IMR-90 (cell line): ENCODE measurements around the gene FMOD. TPM values are rescaled to one million over a fixed set of nuclear protein-coding genes. Genes with fewer than 3 reads are reported as not detected.

Experiments used
- ATAC-seq: fragments of 200-7000 bp; cut with Tn5 transposase; 2 replicates; pipeline ENCODE4 v1.9.1; 2020; ENCODE audit warnings: low read depth, mild to moderate bottlenecking, moderate library complexity
- BruUV-seq: library from RNA; stranded (reverse); fragments of 400-500 nt; replicated peaks from 2 replicates; lab custom pipeline; 2021; lab: Mats Ljungman, UMichigan
- CTCF ChIA-PET: fragments of 300-600 bp; formaldehyde crosslinking; extraction: SDS; loops from one replicate; lab custom pipeline; 2021; ENCODE audit warnings: antibody characterized with exemption; lab: Yijun Ruan, JAX
- POLR2A ChIA-PET: fragments of 300-600 bp; sonication (Branson Sonifier 250); formaldehyde crosslinking; loops from one replicate; lab custom pipeline; 2022; ENCODE audit warnings: antibody characterized with exemption; ENCODE audit not compliant: unreplicated experiment; lab: Charles Lee
- DNase-seq: peaks from one replicate; pipeline ENCODE4 v3.0.0; 2013
- H2AFZ ChIP-seq: replicated peaks from 2 replicates; pipeline ENCODE3; 2013; ENCODE audit warnings: low read length, mild to moderate bottlenecking; ENCODE audit not compliant: poor library complexity
- H2AK5ac ChIP-seq: 2 replicates; pipeline ENCODE4 v1.6.1; 2013; ENCODE audit warnings: low read depth, low read length, inconsistent platforms
- H2AK9ac ChIP-seq: replicated peaks from 2 replicates; pipeline ENCODE3; 2013; ENCODE audit warnings: mild to moderate bottlenecking, low read depth, low read length, moderate library complexity; ENCODE audit not compliant: poor library complexity
- H2BK120ac ChIP-seq: 2 replicates; pipeline ENCODE4 v1.6.1; 2013; ENCODE audit warnings: low read depth, low read length, inconsistent platforms
- H2BK15ac ChIP-seq: 3 replicates; pipeline ENCODE4 v1.6.1; 2013; ENCODE audit warnings: low read depth, low read length, inconsistent platforms
- H2BK20ac ChIP-seq: 2 replicates; pipeline ENCODE4 v1.6.1; 2013; ENCODE audit warnings: low read depth, mild to moderate bottlenecking, inconsistent platforms, low read length, moderate library complexity
- H2BK5ac ChIP-seq: 2 replicates; pipeline ENCODE4 v1.6.1; 2013; ENCODE audit warnings: mild to moderate bottlenecking, low read depth, low read length, inconsistent platforms; ENCODE audit not compliant: poor library complexity, severe bottlenecking
- H3K14ac ChIP-seq: replicated peaks from 2 replicates; pipeline ENCODE4 v1.6.1; 2013; ENCODE audit warnings: low read depth, low read length, inconsistent platforms
- H3K18ac ChIP-seq: 2 replicates; pipeline ENCODE4 v1.6.1; 2013; ENCODE audit warnings: low read depth, low read length, control low read depth
- H3K23ac ChIP-seq: 2 replicates; pipeline ENCODE4 v1.6.1; 2013; ENCODE audit warnings: low read depth, low read length, inconsistent platforms
- H3K27ac ChIP-seq: 2 replicates; pipeline ENCODE4 v1.5.1; 2013; ENCODE audit warnings: mild to moderate bottlenecking, control low read depth, low read length; ENCODE audit not compliant: insufficient read depth
- H3K27me3 ChIP-seq: 2 replicates; pipeline ENCODE4 v1.6.1; 2013; ENCODE audit warnings: low read length; ENCODE audit not compliant: control insufficient read depth, insufficient read depth
- H3K36me3 ChIP-seq: 2 replicates; pipeline ENCODE4 v1.6.1; 2013; ENCODE audit warnings: low read length, mixed read lengths; ENCODE audit not compliant: control insufficient read depth, insufficient read depth
- H3K4ac ChIP-seq: 2 replicates; pipeline ENCODE4 v1.6.1; 2013; ENCODE audit warnings: low read depth, low read length, inconsistent platforms
- H3K4me1 ChIP-seq: 2 replicates; pipeline ENCODE4 v1.6.1; 2013; ENCODE audit warnings: low read length, mixed read lengths; ENCODE audit not compliant: control insufficient read depth, insufficient read depth
- H3K4me2 ChIP-seq: 2 replicates; pipeline ENCODE4 v1.6.1; 2013; ENCODE audit warnings: low read depth, mild to moderate bottlenecking, control low read depth, low read length, moderate library complexity
- H3K4me3 ChIP-seq: 2 replicates; pipeline ENCODE4 v1.5.1; 2013; ENCODE audit warnings: low read depth, mild to moderate bottlenecking, control low read depth, low read length, moderate library complexity; ENCODE audit not compliant: insufficient read depth
- H3K56ac ChIP-seq: 2 replicates; pipeline ENCODE4 v1.6.1; 2013; ENCODE audit warnings: low read length, inconsistent platforms; ENCODE audit not compliant: insufficient read depth; ENCODE audit errors: extremely low read depth
- H3K79me1 ChIP-seq, 2 experiments: 2 replicates each; pipeline ENCODE4 v1.6.1; 2013; ENCODE audit warnings: low read length in 2 of 2, inconsistent platforms in 1 of 2, low read depth in 1 of 2
- H3K9ac ChIP-seq: 2 replicates; pipeline ENCODE4 v1.6.1; 2013; ENCODE audit warnings: low read depth, low read length, control low read depth
- H3K9me1 ChIP-seq: 2 replicates; pipeline ENCODE4 v1.6.1; 2013; ENCODE audit warnings: low read length, inconsistent platforms; ENCODE audit not compliant: insufficient read depth
- H3K9me3 ChIP-seq: 2 replicates; pipeline ENCODE4 v1.6.1; 2013; ENCODE audit warnings: low read length; ENCODE audit not compliant: control insufficient read depth, insufficient read depth
- H4K20me1 ChIP-seq: 2 replicates; pipeline ENCODE4 v1.6.1; 2013; ENCODE audit warnings: low read length, inconsistent platforms; ENCODE audit not compliant: insufficient read depth
- H4K5ac ChIP-seq: 2 replicates; pipeline ENCODE4 v1.6.1; 2013; ENCODE audit warnings: mild to moderate bottlenecking, low read depth, low read length, control low read depth
- H4K8ac ChIP-seq, 2 experiments: 2 replicates each; pipeline ENCODE4 v1.6.1; 2013; ENCODE audit warnings: low read depth in 2 of 2, low read length in 2 of 2, control low read depth in 1 of 2, inconsistent platforms in 1 of 2
- H4K91ac ChIP-seq: 2 replicates; pipeline ENCODE4 v1.6.1; 2013; ENCODE audit warnings: low read depth, low read length, inconsistent platforms; ENCODE audit not compliant: insufficient read depth
- BHLHE40 ChIP-seq: fragments of 150-350 bp; IDR thresholded peaks from 2 replicates; pipeline ENCODE4 v1.6.1; 2016; ENCODE audit warnings: mild to moderate bottlenecking, low read depth, low read length
- CEBPB ChIP-seq: IDR thresholded peaks from 2 replicates; pipeline ENCODE4 v1.6.1; 2012; ENCODE audit warnings: low read depth, low read length, improper control_type of control experiment
- CHD1 ChIP-seq: IDR thresholded peaks from 2 replicates; pipeline ENCODE4 v1.6.1; 2012; ENCODE audit warnings: low read depth, low read length, improper control_type of control experiment
- CTCF ChIP-seq: conservative IDR thresholded peaks from 2 replicates; pipeline ENCODE4 v1.5.1; 2012; ENCODE audit warnings: mild to moderate bottlenecking, low read depth, low read length, improper control_type of control experiment
- FOS ChIP-seq: fragments of 150-350 bp; IDR thresholded peaks from 2 replicates; pipeline ENCODE4 v1.6.1; 2016; ENCODE audit warnings: low read depth, low read length
- MAFK ChIP-seq: IDR thresholded peaks from 2 replicates; pipeline ENCODE4 v1.6.1; 2012; ENCODE audit warnings: low read depth, low read length, improper control_type of control experiment
- MAZ ChIP-seq: IDR thresholded peaks from 2 replicates; pipeline ENCODE4 v1.6.1; 2012; ENCODE audit warnings: low read depth, mild to moderate bottlenecking, low read length, improper control_type of control experiment, moderate library complexity, borderline replicate concordance
- MXI1 ChIP-seq: IDR thresholded peaks from 2 replicates; pipeline ENCODE4 v1.6.1; 2012; ENCODE audit warnings: low read depth, mild to moderate bottlenecking, low read length, moderate library complexity, borderline replicate concordance
- NFE2L2 ChIP-seq: fragments of 150-350 bp; IDR thresholded peaks from 2 replicates; pipeline ENCODE4 v1.6.1; 2016; ENCODE audit warnings: low read depth, mild to moderate bottlenecking, low read length
- POLR2A ChIP-seq: IDR thresholded peaks from 2 replicates; pipeline ENCODE4 v1.6.1; 2012; ENCODE audit warnings: mild to moderate bottlenecking, low read depth, low read length
- RAD21 ChIP-seq: IDR thresholded peaks from 2 replicates; pipeline ENCODE4 v1.6.1; 2012; ENCODE audit warnings: low read length, improper control_type of control experiment
- RCOR1 ChIP-seq: IDR thresholded peaks from 2 replicates; pipeline ENCODE4 v1.6.1; 2012; ENCODE audit warnings: mild to moderate bottlenecking, low read length, improper control_type of control experiment; ENCODE audit not compliant: insufficient replicate concordance
- RFX5 ChIP-seq: IDR thresholded peaks from 2 replicates; pipeline ENCODE4 v1.8.0; 2012; ENCODE audit warnings: low read depth, mild to moderate bottlenecking, low read length, moderate library complexity
- SMC3 ChIP-seq: fragments of 150-350 bp; IDR thresholded peaks from 2 replicates; pipeline ENCODE4 v1.6.1; 2016; ENCODE audit warnings: low read depth, mild to moderate bottlenecking, antibody characterized with exemption, low read length, moderate library complexity
- USF2 ChIP-seq: fragments of 150-350 bp; IDR thresholded peaks from 2 replicates; pipeline ENCODE4 v1.6.1; 2017; ENCODE audit warnings: mild to moderate bottlenecking, antibody characterized with exemption, low read length, low read depth
- WGBS, 2 experiments: methylation state at CpG; one replicate each; pipeline versions ENCODE4 v1.1.5 to v1.1.7; 2013; ENCODE audit warnings: missing lambda C conversion rate in 2 of 2; ENCODE audit not compliant: insufficient read length in 1 of 2; ENCODE audit errors: extremely low coverage in 2 of 2; 5-methylcytosine and 5-hydroxymethylcytosine counted together
- dilution Hi-C: fragments of 300-500 bp; cut with HindIII; formaldehyde crosslinking; loops from one replicate; pipeline ENCODE4 v1.14.3; 2018; ENCODE audit warnings: low sequenced_read_pairs; ENCODE audit not compliant: unreplicated experiment
- in situ Hi-C: fragments of 300-500 bp; cut with MboI; formaldehyde crosslinking; loops from 3 replicates; pipeline ENCODE4 v1.14.3; 2019; ENCODE audit warnings: low sequenced_read_pairs, inconsistent platforms, mixed read lengths
- intact Hi-C: fragments of 100-400 bp; cut with micrococcal nuclease; formaldehyde crosslinking; loops from 2 replicates; pipeline ENCODE4 v1.10.0; 2022
- polyA plus RNA-seq, 3 experiments: library from polyadenylated mRNA; depleted of rRNA; stranded (reverse); fragments of >200 nt; gene quantifications; 2 replicates each; pipeline ENCODE4 v1.2.3, GENCODE V29; 2012; ENCODE audit warnings: low replicate concordance in 1 of 3
- total RNA-seq: library from RNA; depleted of rRNA; stranded (reverse); fragments of >200 nt; gene quantifications from 2 replicates; pipeline ENCODE4 v1.2.3, GENCODE V29; 2012
- TF ChIP-seq, protein P1 (sequence below): fragments of 150-350 bp; IDR thresholded peaks from 2 replicates; pipeline ENCODE4 v1.6.1; 2016; ENCODE audit warnings: low read depth, mild to moderate bottlenecking, low read length, moderate library complexity, borderline replicate concordance

Gene FMOD
- total and polyA plus RNA-seq, 2 of the 4 experiments (the other 2 are of a cell fraction): 0.18 to 2.7 TPM

DNA sequence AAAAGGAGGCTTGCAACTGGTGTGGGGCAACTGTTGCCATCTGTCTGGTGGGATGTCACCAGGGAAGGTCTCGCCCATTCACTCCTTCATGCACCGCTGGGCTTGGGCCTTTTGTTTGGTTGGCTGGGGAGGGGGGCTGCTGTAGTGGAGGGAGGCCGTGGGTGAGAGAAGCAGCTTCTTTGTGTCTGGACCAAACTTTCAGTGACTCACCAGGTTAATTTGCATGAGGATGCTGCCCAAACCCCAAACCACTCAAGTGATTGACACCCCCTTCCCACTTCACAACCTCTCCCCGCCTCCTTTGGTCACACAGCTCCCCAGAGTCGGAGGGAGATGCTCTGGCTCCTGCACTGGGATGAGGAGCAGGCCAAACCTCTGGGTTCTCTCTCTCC, 25.9 kb downstream of the FMOD start:
- no peak overlapping the region for H2AK5ac ChIP-seq
- dilution Hi-C loops: no loop called here
- no CpG with 5 or more reads among the region's 5 CpGs for WGBS, 2 experiments

More for the DNA sequence above, 25.9 kb downstream of the FMOD start:
- TF ChIP-seq RCOR1: no peak
- TF ChIP-seq MAFK: no peak
- TF ChIP-seq FOS: no peak
- TF ChIP-seq, protein P1, sequence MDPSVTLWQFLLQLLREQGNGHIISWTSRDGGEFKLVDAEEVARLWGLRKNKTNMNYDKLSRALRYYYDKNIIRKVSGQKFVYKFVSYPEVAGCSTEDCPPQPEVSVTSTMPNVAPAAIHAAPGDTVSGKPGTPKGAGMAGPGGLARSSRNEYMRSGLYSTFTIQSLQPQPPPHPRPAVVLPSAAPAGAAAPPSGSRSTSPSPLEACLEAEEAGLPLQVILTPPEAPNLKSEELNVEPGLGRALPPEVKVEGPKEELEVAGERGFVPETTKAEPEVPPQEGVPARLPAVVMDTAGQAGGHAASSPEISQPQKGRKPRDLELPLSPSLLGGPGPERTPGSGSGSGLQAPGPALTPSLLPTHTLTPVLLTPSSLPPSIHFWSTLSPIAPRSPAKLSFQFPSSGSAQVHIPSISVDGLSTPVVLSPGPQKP: no peak
- no peak for TF ChIP-seq MAZ
- TF ChIP-seq BHLHE40: no peak
- TF ChIP-seq SMC3: no peak
- no peak for TF ChIP-seq RFX5
- no peak for TF ChIP-seq USF2
- TF ChIP-seq CHD1: no peak
- no peak for TF ChIP-seq CEBPB
- no peak for TF ChIP-seq RAD21
- no peak for TF ChIP-seq MXI1
- no peak for TF ChIP-seq CTCF
- TF ChIP-seq POLR2A: no peak
- no peak for TF ChIP-seq NFE2L2
- Histone ChIP-seq H2BK15ac (no peak overlapping the region), H2BK120ac (no peak overlapping the region), H3K4me2 (no peak overlapping the region; the same call in 1 of the 2 replicates), H3K9me3 (no peaks in the 10 kb centered on the region), H3K36me3 (no peaks in the 10 kb centered on the region), H3K18ac (no peak overlapping the region), H3K79me1 (no peaks in the 10 kb centered on the region), H3K4ac (no peak overlapping the region), H3K14ac (no peak overlapping the region), H3K4me3 (no peak overlapping the region), H3K9ac (no peak overlapping the region), H4K5ac (no peak overlapping the region; the same call in 1 of the 2 replicates), H3K56ac (no peak overlapping the region), H3K27me3 (peaks cover 53% of the 10 kb centered on the region), H4K8ac (no peak overlapping the region), H3K4me1 (peaks cover 10% of the 10 kb centered on the region; the same call in 1 of the 2 replicates), H2BK5ac (no peak overlapping the region), H4K91ac (no peak overlapping the region), H2AFZ (no peak overlapping the region), H4K20me1 (no peaks in the 10 kb centered on the region), H2AK9ac (no peak overlapping the region), H3K27ac (no peak overlapping the region), H3K9me1 (peaks cover 9% of the 10 kb centered on the region), H2BK20ac (no peak overlapping the region), H3K23ac (no peak overlapping the region)
- intact Hi-C loops: no loop called here
- no peak for ATAC-seq
- no TSS peak for BruUV-seq
- in situ Hi-C loops: no loop called here
- POLR2A ChIA-PET: no interaction called here
- DNase-seq: no peak
- CTCF ChIA-PET: interaction anchor here (0.6 to 1.2 kb wide), 3 partner anchors 9 to 58 kb away, joined by 3 to 4 read pairs (median 3); no protein-coding TSS in a partner anchor
